H1 (cell line): ENCODE measurements around the gene SYNCRIP. TPM values are rescaled to one million over a fixed set of nuclear protein-coding genes. Genes with fewer than 3 reads are reported as not detected.

Experiments used
- CTCF ChIA-PET: fragments of 300-600 bp; sonication (Branson Sonifier 250); formaldehyde crosslinking; loops from one replicate; lab custom pipeline; 2021; ENCODE audit not compliant: partially characterized antibody; lab: Charles Lee
- POLR2A ChIA-PET: fragments of 300-600 bp; sonication (Branson Sonifier 250); formaldehyde crosslinking; loops from one replicate; lab custom pipeline; 2021; ENCODE audit warnings: inconsistent platforms; ENCODE audit not compliant: partially characterized antibody; lab: Charles Lee
- DNase-seq, 2 experiments: peaks; one replicate each; pipeline versions ENCODE4 v3.0.0 to v3.0.0-alpha.2; 2010 to 2022; ENCODE audit warnings: low spot score in 2 of 2, low read depth in 1 of 2, mixed read lengths in 1 of 2
- FAIRE-seq: peaks from 2 replicates; lab custom pipeline; 2011; peaks lifted over from hg19 to GRCh38; lab: Jason Lieb, UNC
- H2AFZ ChIP-seq: 2 replicates; pipeline ENCODE4 v1.8.1; 2012; ENCODE audit warnings: low read length, inconsistent platforms
- H2AK5ac ChIP-seq: 2 replicates; pipeline ENCODE4 v1.6.1; 2013; ENCODE audit warnings: low read depth, low read length
- H2BK120ac ChIP-seq: replicated peaks from 2 replicates; pipeline ENCODE3; 2013; ENCODE audit warnings: low read depth, low read length, inconsistent platforms
- H2BK12ac ChIP-seq: 2 replicates; pipeline ENCODE4 v1.6.1; 2013; ENCODE audit warnings: low read depth, low read length
- H2BK15ac ChIP-seq: 2 replicates; pipeline ENCODE4 v1.6.1; 2013; ENCODE audit warnings: low read length
- H2BK20ac ChIP-seq: 2 replicates; pipeline ENCODE4 v1.6.1; 2013; ENCODE audit warnings: low read length
- H2BK5ac ChIP-seq: 2 replicates; pipeline ENCODE4 v1.6.1; 2013; ENCODE audit warnings: low read depth, low read length
- H3K14ac ChIP-seq: 2 replicates; pipeline ENCODE4 v1.6.1; 2013; ENCODE audit warnings: inconsistent platforms; ENCODE audit not compliant: insufficient read length
- H3K18ac ChIP-seq: 2 replicates; pipeline ENCODE4 v1.6.1; 2013; ENCODE audit warnings: low read length; ENCODE audit errors: extremely low read depth
- H3K23ac ChIP-seq: 2 replicates; pipeline ENCODE4 v1.6.1; 2013; ENCODE audit warnings: inconsistent platforms; ENCODE audit not compliant: insufficient read length
- H3K23me2 ChIP-seq: 2 replicates; pipeline ENCODE4 v1.6.1; 2013; ENCODE audit warnings: low read depth, low read length
- H3K27ac ChIP-seq: 2 replicates; pipeline ENCODE4 v1.6.1; 2011; ENCODE audit warnings: low read depth, low read length, inconsistent platforms
- H3K27me3 ChIP-seq, 4 experiments: replicated peaks in 1 of 4; 1 replicate in 1 of 4; 2 replicates in 3 of 4; pipeline versions ENCODE4 v1.6.1 to v1.8.1; 2011 to 2013; ENCODE audit warnings: low read length in 3 of 4, mild to moderate bottlenecking in 3 of 4, inconsistent platforms in 2 of 4, mixed read lengths in 2 of 4, moderate library complexity in 1 of 4; ENCODE audit not compliant: control insufficient read depth in 3 of 4, insufficient read depth in 3 of 4; ENCODE audit errors: extremely low read depth in 1 of 4
- H3K36me3 ChIP-seq, 4 experiments: 2 replicates each; pipeline versions ENCODE4 v1.6.1 to v1.8.1; 2011 to 2013; ENCODE audit warnings: mild to moderate bottlenecking in 4 of 4, low read length in 3 of 4, moderate library complexity in 2 of 4, control low read depth in 1 of 4, inconsistent platforms in 1 of 4; ENCODE audit not compliant: insufficient read depth in 4 of 4, control insufficient read depth in 2 of 4
- H3K4ac ChIP-seq: replicated peaks from 2 replicates; pipeline ENCODE3; 2013; ENCODE audit warnings: low read length, low read depth, mixed read lengths, inconsistent platforms; ENCODE audit not compliant: insufficient read length
- H3K4me1 ChIP-seq, 4 experiments: replicated peaks in 1 of 4; 1 replicate in 1 of 4; 2 replicates in 3 of 4; pipeline versions ENCODE4 v1.6.1 to v1.8.1; 2011 to 2013; ENCODE audit warnings: low read length in 3 of 4, inconsistent platforms in 2 of 4, mixed read lengths in 1 of 4; ENCODE audit not compliant: insufficient read depth in 4 of 4, control insufficient read depth in 3 of 4
- H3K4me2 ChIP-seq, 2 experiments: 2 replicates each; pipeline versions ENCODE4 v1.6.1 to v1.8.1; 2011 to 2013; ENCODE audit warnings: low read depth in 2 of 2, low read length in 2 of 2, control low read depth in 1 of 2, inconsistent platforms in 1 of 2, mild to moderate bottlenecking in 1 of 2; ENCODE audit not compliant: insufficient read depth in 1 of 2
- H3K4me3 ChIP-seq, 4 experiments: fragments of 200-600, 300-600 bp in 1 of 4; sonication (generic), shearing (Covaris generic), sonication (Bioruptor Twin) in 1 of 4; 2 replicates each; pipeline versions ENCODE4 v1.5.1 to v1.8.1; 2011 to 2016; ENCODE audit warnings: low read length in 4 of 4, low read depth in 3 of 4, control low read depth in 2 of 4, inconsistent platforms in 2 of 4, mild to moderate bottlenecking in 2 of 4, mixed read lengths in 1 of 4, moderate library complexity in 1 of 4; ENCODE audit not compliant: insufficient read depth in 2 of 4; ENCODE audit errors: extremely low read depth in 1 of 4
- H3K56ac ChIP-seq: replicated peaks from 2 replicates; pipeline ENCODE3; 2013; ENCODE audit warnings: low read depth, mild to moderate bottlenecking, mixed read lengths, low read length, inconsistent platforms; ENCODE audit not compliant: insufficient read length
- H3K79me1 ChIP-seq: 2 replicates; pipeline ENCODE4 v1.6.1; 2013; ENCODE audit warnings: low read depth, low read length, control low read depth
- H3K79me2 ChIP-seq, 2 experiments: 2 replicates each; pipeline versions ENCODE4 v1.6.1 to v1.8.1; 2012 to 2013; ENCODE audit warnings: low read length in 2 of 2, mild to moderate bottlenecking in 2 of 2, inconsistent platforms in 1 of 2; ENCODE audit not compliant: insufficient read depth in 2 of 2, control insufficient read depth in 1 of 2
- H3K9ac ChIP-seq, 4 experiments: replicated peaks in 1 of 4; 1 replicate in 1 of 4; 2 replicates in 3 of 4; pipeline versions ENCODE4 v1.6.1 to v1.8.1; 2011 to 2013; ENCODE audit warnings: low read depth in 3 of 4, low read length in 3 of 4, control low read depth in 2 of 4, mild to moderate bottlenecking in 2 of 4, moderate library complexity in 2 of 4, inconsistent platforms in 1 of 4; ENCODE audit errors: extremely low read depth in 1 of 4
- H3K9me3 ChIP-seq, 2 experiments: 2 replicates each; pipeline versions ENCODE4 v1.6.1 to v1.8.1; 2012 to 2013; ENCODE audit warnings: mild to moderate bottlenecking in 2 of 2, moderate library complexity in 2 of 2, control low read depth in 1 of 2, inconsistent platforms in 1 of 2, low read depth in 1 of 2, low read length in 1 of 2, mixed read lengths in 1 of 2; ENCODE audit not compliant: insufficient read depth in 2 of 2
- H4K20me1 ChIP-seq, 2 experiments: replicated peaks in 1 of 2; 2 replicates each; pipeline versions ENCODE3 to v1.8.1; 2011 to 2013; ENCODE audit warnings: inconsistent platforms in 2 of 2, low read length in 2 of 2, mild to moderate bottlenecking in 1 of 2; ENCODE audit not compliant: insufficient read depth in 2 of 2, control insufficient read depth in 1 of 2
- H4K5ac ChIP-seq: 2 replicates; pipeline ENCODE4 v1.6.1; 2013; ENCODE audit warnings: low read length, low read depth, mixed read lengths, inconsistent platforms; ENCODE audit not compliant: insufficient read length
- H4K8ac ChIP-seq: 2 replicates; pipeline ENCODE4 v1.8.0; 2013; ENCODE audit warnings: mild to moderate bottlenecking, moderate library complexity, low read length, inconsistent platforms; ENCODE audit not compliant: insufficient read depth; ENCODE audit errors: extremely low read depth
- H4K91ac ChIP-seq: replicated peaks from 2 replicates; pipeline ENCODE3; 2013; ENCODE audit warnings: low read length, mixed read lengths, inconsistent platforms; ENCODE audit not compliant: insufficient read length
- BCL11A ChIP-seq, 2 experiments: IDR thresholded peaks; one replicate each; pipeline ENCODE4 v1.6.1; 2011; ENCODE audit warnings: low read depth in 2 of 2, low read length in 2 of 2, mild to moderate bottlenecking in 2 of 2
- HDAC2 ChIP-seq, 2 experiments: fragments of 300-600 bp in 1 of 2; sonication (generic) in 1 of 2; IDR thresholded peaks; 2 replicates each; pipeline ENCODE4 v1.6.1; 2011 to 2012; ENCODE audit warnings: low read depth in 2 of 2, low read length in 2 of 2, mild to moderate bottlenecking in 2 of 2, moderate library complexity in 2 of 2, borderline replicate concordance in 1 of 2, inconsistent platforms in 1 of 2
- KDM5A ChIP-seq: fragments of 200-600 bp; IDR thresholded peaks from 2 replicates; pipeline ENCODE4 v1.7.1; 2012; ENCODE audit warnings: mild to moderate bottlenecking, low read length, inconsistent platforms, mixed read lengths
- NANOG ChIP-seq: IDR thresholded peaks from 2 replicates; pipeline ENCODE4 v1.6.1; 2011; ENCODE audit warnings: low read length, low read depth, mild to moderate bottlenecking, inconsistent platforms; ENCODE audit not compliant: insufficient read depth, poor library complexity, severe bottlenecking
- POLR2A ChIP-seq, 2 experiments: IDR thresholded peaks; 1 replicate in 1 of 2; 2 replicates in 1 of 2; pipeline ENCODE4 v1.6.1; 2011; ENCODE audit warnings: low read depth in 2 of 2, low read length in 2 of 2, mild to moderate bottlenecking in 2 of 2; ENCODE audit errors: control extremely low read depth in 1 of 2
- POLR2AphosphoS5 ChIP-seq: IDR thresholded peaks from 2 replicates; pipeline ENCODE4 v1.6.1; 2011; ENCODE audit warnings: low read depth, low read length
- RFX5 ChIP-seq: IDR thresholded peaks from 2 replicates; pipeline ENCODE4 v1.6.1; 2011; ENCODE audit warnings: low read depth, low read length, improper control_type of control experiment, borderline replicate concordance
- SAP30 ChIP-seq: fragments of 300-600 bp; sonication (generic); IDR thresholded peaks from 2 replicates; pipeline ENCODE4 v1.7.1; 2012; ENCODE audit warnings: low read length, moderate library complexity, mild to moderate bottlenecking, inconsistent platforms; ENCODE audit not compliant: insufficient read depth, insufficient replicate concordance
- USF2 ChIP-seq: IDR thresholded peaks from 2 replicates; pipeline ENCODE4 v1.6.1; 2011; ENCODE audit warnings: low read length, improper control_type of control experiment
- ZNF274 ChIP-seq: IDR thresholded peaks from 2 replicates; pipeline ENCODE4 v1.7.0; 2012; ENCODE audit warnings: low read length, borderline replicate concordance; ENCODE audit errors: extremely low read depth
- WGBS, 2 experiments: shearing (Covaris generic) in 1 of 2; methylation state at CpG; one replicate each; pipeline versions ENCODE4 v1.1.6 to v1.1.7; 2013 to 2015; ENCODE audit warnings: low lambda C conversion rate in 2 of 2, mixed read lengths in 2 of 2, inconsistent platforms in 1 of 2, low coverage in 1 of 2, missing lambda C conversion rate in 1 of 2; ENCODE audit not compliant: insufficient replicate concordance in 2 of 2, insufficient coverage in 1 of 2, insufficient read length in 1 of 2; ENCODE audit errors: extremely low coverage in 1 of 2, missing lambda C conversion rate in 1 of 2; 5-methylcytosine and 5-hydroxymethylcytosine counted together
- polyA plus RNA-seq, 7 experiments: library from polyadenylated mRNA; depleted of rRNA in 3 of 7; stranded (reverse) in 5 of 7; unstranded in 2 of 7; fragments of >200 nt in 5 of 7; fragments of 200-250 nt in 2 of 7; gene quantifications; 1 replicate in 5 of 7; 2 replicates in 1 of 7; 4 replicates in 1 of 7; pipeline versions ENCODE4 v1.2.1 to v1.2.3, GENCODE V29; 2011 to 2013; ENCODE audit warnings: missing spikeins in 2 of 7, mixed read lengths in 2 of 7
- total RNA-seq: library from RNA; stranded (reverse); fragmentation: NEBNext Ultra II Directional; extraction: Animal tissue kit (Norgen Biotek cat#: 25700); gene quantifications from 2 replicates; pipeline ENCODE4 v1.2.1, GENCODE V29; 2021
- TF ChIP-seq, protein P1 (sequence below): IDR thresholded peaks from 2 replicates; pipeline ENCODE4 v1.6.1; 2012; ENCODE audit warnings: inconsistent platforms

The SYNCRIP gene
- total and polyA plus RNA-seq, 2 of the 8 experiments (the other 6 are each of a cell fraction or from before 2014, with no cell fraction given) = 16.8 to 219 TPM

- Histone ChIP-seq H2BK15ac (no peak overlapping the region), H3K4ac (no peak overlapping the region), H4K5ac (no peak overlapping the region), H3K23me2 (no peaks in the 10 kb centered on the region), H3K14ac (no peak overlapping the region), H3K79me2 (peaks cover 0 to 26% of the 10 kb centered on the region in 2 experiments; a peak in 3 of 4 replicates), H3K4me2 (peak overlapping the region in 1 of 2 experiments; percentile 43; a peak in 1 of 4 replicates), H3K79me1 (no peaks in the 10 kb centered on the region), H4K8ac (no peak overlapping the region), H3K4me3 (no peak overlapping the region), H2BK5ac (peak overlapping the region; percentile 76; the same call in 1 of the 2 replicates), H2AFZ (no peak overlapping the region), H3K36me3 (peaks cover 0 to 18% (median 8%) of the 10 kb centered on the region in 4 experiments; a peak in 4 of 8 replicates), H2BK12ac (no peak overlapping the region), H4K20me1 (peaks cover 5 to 10% of the 10 kb centered on the region in 2 experiments), H3K4me1 (peaks cover 0 to 6% (median 5%) of the 10 kb centered on the region in 4 experiments; a peak in 4 of 7 replicates), H3K9ac (no peak overlapping the region), H2BK20ac (no peak overlapping the region), H2BK120ac (no peak overlapping the region), H3K56ac (no peak overlapping the region), H3K27ac (no peak overlapping the region), H3K23ac (no peak overlapping the region), H3K9me3 (no peaks in the 10 kb centered on the region), H4K91ac (no peak overlapping the region), H3K18ac (no peak overlapping the region), H3K27me3 (no peaks in the 10 kb centered on the region), H2AK5ac (peak overlapping the region; percentile 90; the same call in 1 of the 2 replicates)
- WGBS, 2 experiments = 81% methylated on average over 3 of the region's 3 CpGs; no CpG with 5 or more reads in 1 of the 2 experiments
- DNase-seq = no peak
- CTCF ChIA-PET = interaction anchor here (0.8 to 1.2 kb wide), 2 partner anchors 18 to 26 kb away, joined by 3 read pairs; no protein-coding TSS in a partner anchor
- POLR2A ChIA-PET = interaction anchor here (0.7 to 11.0 kb wide), 4 partner anchors 8 to 75 kb away, joined by 3 to 890 read pairs (median 198); partner anchors contain the start of gene SYNCRIP
- no peak for FAIRE-seq
- no peak for TF ChIP-seq KDM5A
- no peak for TF ChIP-seq RFX5
- TF ChIP-seq NANOG = no peak
- TF ChIP-seq USF2 = no peak
- no peak for TF ChIP-seq BCL11A (IDR thresholded peaks at IDR 0.05; ENCODE audit: low read depth in 2 of 2, low read length in 2 of 2)
- no peak for TF ChIP-seq HDAC2 (IDR thresholded peaks at IDR 0.05; ENCODE audit: borderline replicate concordance in 1 of 2, low read depth in 2 of 2, low read length in 2 of 2)
- TF ChIP-seq POLR2AphosphoS5 = 0 out of 2 replicates have a peak, but pooled peaks have one; percentile 57
- no peak for TF ChIP-seq ZNF274
- TF ChIP-seq SAP30 = no peak
- TF ChIP-seq, protein P1, sequence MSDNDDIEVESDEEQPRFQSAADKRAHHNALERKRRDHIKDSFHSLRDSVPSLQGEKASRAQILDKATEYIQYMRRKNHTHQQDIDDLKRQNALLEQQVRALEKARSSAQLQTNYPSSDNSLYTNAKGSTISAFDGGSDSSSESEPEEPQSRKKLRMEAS = no peak
- peak in 1 of 2 experiments; percentile 42; a peak in 1 of 3 replicates for TF ChIP-seq POLR2A (IDR thresholded peaks at IDR 0.05; ENCODE audit: control extremely low read depth in 1 of 2, low read depth in 2 of 2, low read length in 2 of 2)
Measured at GRCh38 chr6:85670573-85670972, 27.9 kb upstream of the SYNCRIP start.
